Activated T-helper 1 cell treated with Interleukin-2 at 50 U/mL for 16 hours (primary cell): ENCODE results near the gene JMY.
"Not testable (repeated sequence)": the region's sequence is repeated elsewhere in the genome, so short reads cannot be mapped to it uniquely, and the experiment has no call there.

Source experiments
- DNase-seq: peaks from one replicate; pipeline ENCODE4 v3.0.0-alpha.2; 2020; ENCODE audit warnings: low read depth

Gene JMY

GRCh38 chr5:79237740-79238560 is 2.0 kb downstream of the JMY start:
- no peak for DNase-seq

GRCh38 chr5:79240561-79240960 is 4.6 kb downstream of the JMY start:
- DNase-seq = no peak

DNA sequence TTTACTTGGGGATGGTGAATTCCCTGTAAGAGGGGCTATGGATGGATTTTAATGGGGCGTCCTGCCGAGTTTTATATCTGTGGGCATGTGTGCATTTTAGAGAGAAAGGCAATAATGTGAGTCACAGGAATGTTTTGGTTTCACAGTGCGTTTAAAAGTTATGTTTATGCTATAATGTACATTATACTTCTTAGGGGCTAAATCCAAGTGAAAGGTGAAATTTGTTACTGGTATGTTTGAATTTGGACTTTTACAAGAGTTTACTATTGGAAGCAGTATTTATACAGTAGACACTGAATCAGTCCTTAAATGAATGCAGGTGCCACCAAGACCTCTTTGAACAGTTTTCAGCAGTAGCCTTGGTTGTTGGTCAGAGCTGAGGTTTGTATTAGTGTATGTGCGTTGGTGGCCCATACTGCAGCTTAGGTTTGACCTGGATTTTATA is 5.6 kb downstream of the JMY start:
- DNase-seq = no peak

GRCh38 chr5:79242242-79243039 is 6.5 kb downstream of the JMY start:
- DNase-seq = no peak

DNA sequence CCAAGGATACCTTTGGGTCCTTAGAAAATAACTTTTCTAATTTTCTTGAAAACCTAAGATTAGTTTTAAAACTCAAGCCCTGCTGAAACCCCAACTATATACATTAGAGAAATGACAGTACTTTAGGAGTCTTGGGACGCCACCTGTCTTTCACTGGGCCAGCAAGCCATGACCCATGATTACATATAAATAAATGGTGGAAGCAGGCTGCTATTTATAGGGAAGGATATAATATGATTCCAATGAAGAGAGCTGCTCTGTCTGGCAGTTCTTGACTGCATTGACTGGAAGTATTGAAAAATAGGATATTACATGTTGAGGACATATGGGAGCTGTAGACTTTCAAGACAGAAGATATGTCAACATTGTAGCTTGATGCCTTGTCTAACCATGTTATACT is 7.3 kb downstream of the JMY start:
- DNase-seq = no peak

- not testable (repeated sequence) for DNase-seq
These were observed 18.1 kb downstream of the JMY start for GRCh38 chr5:79254067-79254466.

GRCh38 chr5:79255786-79256557 is 20.0 kb downstream of the JMY start:
- DNase-seq = no peak

GRCh38 chr5:79256563-79256962 is 20.6 kb downstream of the JMY start:
- DNase-seq = no peak

DNA sequence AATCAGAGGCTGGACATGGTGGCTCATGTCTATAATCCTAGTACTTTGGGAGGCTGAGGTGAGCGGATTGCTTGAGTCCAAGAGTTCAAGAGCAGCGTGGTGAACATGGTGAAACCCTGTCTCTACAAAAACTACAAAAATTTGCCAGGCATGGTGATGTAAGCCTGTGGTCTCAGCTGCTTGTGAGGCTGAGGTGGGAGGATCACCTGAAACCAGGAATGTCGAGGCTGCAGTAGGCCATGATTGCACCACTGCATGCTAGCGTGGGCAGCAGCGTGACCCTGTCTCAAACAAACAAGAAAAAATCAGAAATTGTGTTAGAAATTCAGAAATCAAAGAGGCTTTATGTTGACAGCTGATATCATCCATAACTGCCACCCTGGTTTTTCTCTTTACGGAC is 21.4 kb downstream of the JMY start:
- DNase-seq = no peak

DNA sequence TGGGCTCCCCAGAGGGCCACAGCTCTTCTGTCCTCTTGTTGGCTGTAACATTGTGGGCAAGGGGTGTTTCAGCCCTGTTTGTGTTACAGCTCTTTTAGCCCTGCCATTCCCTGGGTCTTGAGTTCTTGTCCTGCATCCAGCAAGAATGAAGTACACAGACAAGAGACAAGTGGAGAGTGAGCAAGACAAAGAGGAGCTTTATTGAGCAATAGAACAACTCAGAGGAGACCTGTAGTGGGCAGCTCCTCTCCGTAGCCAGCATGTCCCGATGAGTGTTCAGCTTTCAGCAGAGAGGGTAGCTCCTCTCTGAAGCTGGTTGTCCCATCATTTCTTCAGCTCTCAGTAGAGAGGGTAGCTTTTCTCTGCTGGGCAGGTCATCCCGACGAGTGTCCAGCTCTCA is 22.9 kb downstream of the JMY start:
- no peak for DNase-seq

DNA sequence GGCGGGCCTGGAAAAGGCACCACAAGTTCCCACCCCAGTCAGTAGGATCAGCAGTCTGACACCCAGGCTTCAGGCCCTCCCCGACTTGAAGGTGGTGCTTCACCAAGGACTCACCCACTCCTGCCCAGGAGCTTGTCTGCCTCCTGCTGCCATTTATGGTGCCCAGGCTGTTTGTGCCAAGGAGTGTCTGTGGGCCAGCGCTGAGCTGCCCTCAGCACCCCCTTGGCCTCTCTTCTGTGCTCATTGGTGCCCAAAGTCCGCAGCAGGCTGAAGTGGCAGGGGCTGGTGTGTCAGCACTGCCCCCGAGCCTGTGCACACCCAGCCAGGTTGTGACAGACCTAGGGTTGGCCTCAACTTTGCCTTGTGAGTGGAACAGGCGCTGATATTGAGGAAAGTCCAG is 23.5 kb downstream of the JMY start:
- no peak for DNase-seq

DNA sequence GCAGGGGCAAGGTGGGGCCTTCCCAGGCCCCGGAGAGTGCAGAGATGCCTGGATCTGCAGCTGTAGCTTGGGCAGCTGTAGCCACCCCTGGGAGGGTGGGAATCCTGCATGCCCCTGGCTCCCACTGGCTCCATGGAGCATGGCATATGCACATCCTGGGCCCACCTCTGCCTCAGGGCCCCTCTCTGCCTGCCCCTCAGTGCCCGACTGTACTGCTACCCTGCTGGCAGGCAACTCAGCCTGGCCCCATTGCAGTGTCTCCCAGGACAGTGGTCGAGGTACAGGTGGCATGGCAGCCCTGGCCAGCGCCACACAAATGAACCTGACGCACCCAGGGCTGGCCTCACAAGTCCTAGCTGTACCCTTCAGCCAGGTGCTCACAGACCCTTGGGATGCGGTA is 23.9 kb downstream of the JMY start:
- DNase-seq = no peak

DNA sequence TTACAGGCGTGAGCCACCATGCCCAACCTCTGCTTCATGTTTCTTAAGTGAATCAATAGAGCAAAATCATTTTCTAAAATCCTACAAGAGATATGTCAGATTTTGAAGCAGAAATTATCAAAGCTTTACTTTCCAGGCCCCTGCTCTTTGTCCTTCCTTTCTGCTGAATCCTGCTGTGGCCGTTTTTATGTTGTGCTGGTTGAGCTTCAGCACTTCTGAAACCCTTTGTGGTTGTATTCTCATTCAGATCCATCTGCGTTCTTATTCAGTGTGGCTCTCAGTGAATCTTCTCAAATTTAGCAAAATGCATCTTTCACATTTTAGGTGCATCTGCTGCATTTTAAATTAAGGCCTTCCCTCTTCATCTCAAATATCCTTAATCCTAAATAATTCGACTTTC is 26.0 kb downstream of the JMY start:
- no peak for DNase-seq

GRCh38 chr5:79263290-79263689 is 27.4 kb downstream of the JMY start:
- DNase-seq = no peak

GRCh38 chr5:79267180-79267579 is 31.2 kb downstream of the JMY start:
- DNase-seq = no peak

GRCh38 chr5:79269733-79270166 is 33.8 kb downstream of the JMY start:
- DNase-seq = no peak

DNA sequence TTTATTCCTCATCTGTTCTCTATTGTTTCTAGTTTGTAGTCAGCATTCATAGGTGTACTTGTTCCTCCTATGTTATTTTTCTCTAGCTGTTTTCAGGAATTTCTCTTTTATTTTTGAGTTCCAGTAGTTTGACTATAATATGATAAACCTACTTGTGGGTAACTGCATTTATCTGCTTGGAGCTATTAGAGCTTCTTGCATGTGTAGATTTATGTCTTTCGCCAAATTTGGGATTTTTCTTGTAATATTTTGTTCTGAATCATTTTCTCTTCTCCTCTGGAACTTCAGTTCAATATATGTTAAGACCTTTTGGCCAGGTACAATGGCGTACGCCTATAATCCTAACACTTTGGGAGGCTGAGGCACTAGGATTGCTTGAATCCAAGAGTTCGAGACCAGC is 37.4 kb downstream of the JMY start:
- no peak for DNase-seq

- no peak for DNase-seq
These were observed 48.9 kb downstream of the JMY start for GRCh38 chr5:79284846-79285245.

GRCh38 chr5:79285285-79285684 is 49.4 kb downstream of the JMY start:
- no peak for DNase-seq

GRCh38 chr5:79285833-79286232 is 49.9 kb downstream of the JMY start:
- no peak for DNase-seq

DNA sequence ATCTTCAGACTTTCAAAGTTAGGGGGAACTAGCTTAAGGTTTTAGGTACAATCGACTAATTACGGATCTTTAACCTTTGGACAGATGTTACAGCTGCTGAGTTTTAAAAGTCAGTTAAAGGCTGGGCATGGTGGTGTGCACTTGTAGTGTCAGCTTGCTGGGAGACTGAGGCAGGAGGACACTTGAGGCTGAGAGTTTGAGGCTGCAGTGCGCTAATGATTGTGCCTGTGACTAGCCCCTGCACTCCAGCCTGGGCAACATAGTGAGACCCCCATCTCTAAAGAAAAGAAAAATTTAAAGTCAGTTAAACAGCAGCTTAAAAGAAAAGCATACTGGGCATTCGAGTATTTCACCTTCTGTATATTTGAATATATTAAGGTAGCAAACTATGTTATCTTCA is 51.4 kb downstream of the JMY start:
- no peak for DNase-seq

DNA sequence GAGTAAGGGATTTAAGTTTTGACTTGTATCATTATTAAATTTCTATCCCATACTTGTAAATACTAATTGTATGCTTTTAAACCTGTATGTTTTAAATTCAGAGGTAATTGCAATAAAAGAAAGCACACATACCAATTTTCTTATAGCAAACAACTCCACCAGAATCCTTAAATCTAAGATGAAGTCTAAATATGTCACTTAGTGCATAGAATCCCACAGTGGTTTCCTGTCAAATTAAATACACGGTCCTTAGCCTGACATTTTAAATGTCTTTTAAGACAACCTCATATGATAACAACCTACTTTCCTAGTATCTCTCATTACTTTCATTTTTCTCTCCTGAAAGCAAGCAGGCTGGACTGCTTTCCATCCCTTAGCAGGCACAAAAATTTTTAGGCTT is 52.0 kb downstream of the JMY start:
- no peak for DNase-seq

DNA sequence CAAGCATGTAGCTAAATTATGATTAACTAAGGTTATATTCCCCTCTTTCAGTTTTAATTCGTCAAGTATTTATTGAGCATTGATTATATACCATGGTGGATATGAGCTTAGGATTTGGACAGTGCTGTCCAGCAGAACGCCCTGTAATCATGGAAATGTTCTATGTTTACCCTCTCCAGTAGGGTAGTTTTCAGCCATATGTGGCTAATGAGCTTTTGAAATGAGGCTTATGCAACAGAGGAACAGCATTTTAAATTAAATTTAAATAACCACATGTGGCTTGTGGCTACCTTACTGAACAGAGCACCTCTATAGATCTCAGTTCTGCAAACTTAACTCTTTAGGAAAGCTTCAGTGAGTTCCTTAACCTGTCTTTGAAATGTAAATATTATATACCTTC is 59.1 kb downstream of the JMY start:
- no peak for DNase-seq
